Activated T-helper 1 cell treated with anti-CD3 and anti-CD28 coated beads, Interleukin-12 subunit alpha, Interleukin-12 subunit beta, Interleukin-2, Interleukin-4 antibody, amounts not matched to agents 30 ng/mL and 10 ng/mL and 1 ng/mL, durations not matched to agents 14 hours and 24 hours and 36 hours (primary cell): ENCODE data around the gene HHIP. TPM values are rescaled to one million over a fixed set of nuclear protein-coding genes. Genes with fewer than 3 reads are reported as not detected.

Experiments
- DNase-seq: peaks from one replicate; pipeline ENCODE4 v3.0.0; 2021; ENCODE audit warnings: low spot score
- H3K27ac Mint-ChIP-seq: one replicate; pipeline ENCODE4 v1.8.0; 2021; ENCODE audit warnings: mild to moderate bottlenecking, mixed read lengths
- H3K27me3 Mint-ChIP-seq: one replicate; pipeline ENCODE4 v1.8.0; 2022; ENCODE audit warnings: mild to moderate bottlenecking, moderate library complexity, mixed read lengths; ENCODE audit not compliant: insufficient read depth
- H3K36me3 Mint-ChIP-seq: one replicate; pipeline ENCODE4 v1.8.0; 2021; ENCODE audit warnings: low read depth, mixed read lengths
- H3K4me1 Mint-ChIP-seq: one replicate; pipeline ENCODE4 v1.8.0; 2021; ENCODE audit warnings: low read depth, mixed read lengths
- H3K4me3 Mint-ChIP-seq: one replicate; pipeline ENCODE4 v1.8.0; 2021; ENCODE audit warnings: mild to moderate bottlenecking, moderate library complexity, mixed read lengths
- H3K9me3 Mint-ChIP-seq: one replicate; pipeline ENCODE4 v1.8.0; 2021; ENCODE audit warnings: mixed read lengths
- intact Hi-C: fragments of 100-400 bp; cut with micrococcal nuclease; formaldehyde crosslinking; loops from one replicate; pipeline ENCODE4 v1.15.1; 2024
- total RNA-seq: library from RNA; stranded (reverse); gene quantifications from 2 replicates; pipeline ENCODE4 v1.2.3, GENCODE V29; 2022

Gene HHIP
- total RNA-seq, 1 donor from 2014 or later: not detected

DNA sequence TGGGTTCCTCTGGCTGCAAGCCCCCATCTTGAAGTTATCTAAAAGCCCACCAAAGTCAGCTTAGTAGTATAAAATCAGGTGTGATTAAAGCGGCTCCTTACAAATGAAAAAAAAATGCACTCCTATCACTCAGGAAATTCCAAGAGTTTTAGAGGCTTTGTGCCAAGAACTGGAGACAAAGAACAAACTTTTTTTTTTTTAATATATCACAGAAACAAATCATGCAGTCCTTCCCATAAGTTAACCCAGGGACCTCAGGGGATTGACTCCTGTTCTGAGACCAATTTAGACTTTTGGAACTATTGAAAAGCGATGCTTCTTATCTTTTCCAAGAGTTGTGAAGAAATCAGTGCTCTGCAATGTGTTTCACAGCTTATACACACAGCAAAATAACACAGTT, 53.6 kb downstream of the HHIP start:
- intact Hi-C loops: no loop called here
- Mint-ChIP-seq H3K36me3 (no peaks in the 10 kb centered on the region), H3K9me3 (no peaks in the 10 kb centered on the region), H3K27ac (no peak overlapping the region), H3K4me3 (no peak overlapping the region), H3K4me1 (no peaks in the 10 kb centered on the region), H3K27me3 (no peaks in the 10 kb centered on the region)
- no peak for DNase-seq

GRCh38 chr4:144701683-144702233, 55.8 kb downstream of the HHIP start:
- no peak for DNase-seq
- H3K36me3 Mint-ChIP-seq: no peaks in the 10 kb centered on the region
- no peak overlapping the region for H3K27ac Mint-ChIP-seq
- no peaks in the 10 kb centered on the region for H3K27me3 Mint-ChIP-seq
- H3K9me3 Mint-ChIP-seq: no peaks in the 10 kb centered on the region
- intact Hi-C loops: no loop called here
- no peak overlapping the region for H3K4me3 Mint-ChIP-seq
- no peaks in the 10 kb centered on the region for H3K4me1 Mint-ChIP-seq

DNA sequence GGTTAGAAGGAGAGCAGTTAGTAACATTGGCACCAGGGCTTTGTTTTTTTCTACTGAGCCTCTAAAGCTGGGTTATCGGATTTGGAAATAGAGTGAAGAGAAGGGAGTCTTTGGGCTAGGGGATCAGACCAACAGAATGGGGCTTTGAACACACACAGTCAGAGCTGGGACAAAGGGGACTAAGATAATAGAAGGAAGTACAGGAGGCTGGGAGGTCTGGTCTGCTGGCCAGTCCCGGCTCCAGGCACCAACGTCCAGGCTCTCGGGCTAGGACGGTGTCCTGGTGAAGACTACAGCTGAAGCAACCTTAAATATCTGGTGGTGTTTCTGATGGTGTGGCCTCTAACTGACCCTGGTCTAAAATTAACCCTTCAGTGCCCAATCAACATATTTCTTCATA, 57.5 kb downstream of the HHIP start:
- no peak overlapping the region for H3K4me3 Mint-ChIP-seq
- no peak overlapping the region for H3K27ac Mint-ChIP-seq
- H3K36me3 Mint-ChIP-seq: no peaks in the 10 kb centered on the region
- H3K9me3 Mint-ChIP-seq: no peaks in the 10 kb centered on the region
- intact Hi-C loops: no loop called here
- H3K4me1 Mint-ChIP-seq: no peaks in the 10 kb centered on the region
- H3K27me3 Mint-ChIP-seq: no peaks in the 10 kb centered on the region
- DNase-seq: no peak

- Mint-ChIP-seq H3K27me3 (no peaks in the 10 kb centered on the region), H3K36me3 (no peaks in the 10 kb centered on the region), H3K4me1 (no peaks in the 10 kb centered on the region), H3K27ac (no peak overlapping the region), H3K4me3 (no peak overlapping the region), H3K9me3 (no peaks in the 10 kb centered on the region)
- intact Hi-C loops: no loop called here
- no peak for DNase-seq
Measured at GRCh38 chr4:144705601-144706590, 59.9 kb downstream of the HHIP start.

GRCh38 chr4:144709159-144709558, 63.2 kb downstream of the HHIP start:
- H3K4me3 Mint-ChIP-seq: no peak overlapping the region
- H3K27me3 Mint-ChIP-seq: no peaks in the 10 kb centered on the region
- no peaks in the 10 kb centered on the region for H3K36me3 Mint-ChIP-seq
- no peaks in the 10 kb centered on the region for H3K9me3 Mint-ChIP-seq
- intact Hi-C loops: no loop called here
- H3K27ac Mint-ChIP-seq: no peak overlapping the region
- no peaks in the 10 kb centered on the region for H3K4me1 Mint-ChIP-seq
- no peak for DNase-seq

DNA sequence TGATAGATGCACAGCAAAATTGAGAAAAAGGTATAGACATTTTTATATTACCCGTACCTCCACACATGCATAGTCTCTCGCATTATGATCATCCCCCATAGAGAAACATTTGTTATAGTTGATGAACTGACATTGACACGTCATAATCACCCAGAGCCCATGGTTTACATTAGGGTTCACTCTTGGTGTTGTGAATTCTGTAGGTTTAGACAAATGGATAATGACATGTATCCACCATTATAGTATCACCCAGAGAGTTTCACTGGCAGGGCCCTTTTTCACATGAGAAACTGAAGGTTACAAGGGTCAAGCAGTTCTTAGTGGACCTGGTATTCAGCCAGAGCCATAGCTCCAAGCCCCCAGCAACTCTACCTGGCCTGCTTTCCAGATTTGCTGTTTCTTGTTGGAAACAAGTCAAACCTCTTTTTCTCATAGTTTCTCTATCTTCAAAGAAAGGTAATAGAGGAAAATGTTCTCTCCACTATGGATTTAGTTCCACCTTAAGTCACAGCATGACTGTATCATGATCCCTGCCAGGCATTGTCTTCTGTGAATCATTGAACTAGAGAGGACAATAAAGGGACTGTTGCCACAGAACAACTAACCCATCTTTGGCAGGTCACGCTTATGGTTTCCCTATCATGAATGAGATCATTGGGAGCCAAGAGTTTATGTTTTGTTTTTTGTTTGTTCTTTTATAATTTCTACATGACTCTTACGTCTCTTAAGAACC, 64.0 kb downstream of the HHIP start:
- H3K27me3 Mint-ChIP-seq: no peaks in the 10 kb centered on the region
- H3K9me3 Mint-ChIP-seq: no peaks in the 10 kb centered on the region
- no peak for DNase-seq
- H3K27ac Mint-ChIP-seq: no peak overlapping the region
- intact Hi-C loops: no loop called here
- no peak overlapping the region for H3K4me3 Mint-ChIP-seq
- H3K36me3 Mint-ChIP-seq: no peaks in the 10 kb centered on the region
- H3K4me1 Mint-ChIP-seq: no peaks in the 10 kb centered on the region

DNA sequence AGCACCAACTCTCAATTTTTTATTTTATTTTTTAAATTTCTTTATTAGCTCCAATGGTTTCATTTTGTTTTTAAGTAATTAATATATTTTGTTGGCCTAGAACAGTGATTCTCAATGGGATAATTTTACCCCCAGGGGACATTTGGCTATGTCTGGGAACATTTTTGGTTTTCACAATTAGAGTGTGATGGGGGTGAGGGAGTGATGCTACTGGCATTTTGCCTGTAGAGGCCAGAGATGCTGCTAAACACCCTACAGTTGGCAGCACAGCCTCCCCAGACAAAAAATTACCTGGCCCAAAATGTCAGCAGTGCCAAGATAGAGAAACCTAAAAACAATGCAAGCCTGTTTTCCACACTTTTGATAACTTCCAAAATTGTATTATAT, 64.6 kb downstream of the HHIP start:
- H3K27ac Mint-ChIP-seq: no peak overlapping the region
- H3K4me1 Mint-ChIP-seq: no peaks in the 10 kb centered on the region
- no peaks in the 10 kb centered on the region for H3K36me3 Mint-ChIP-seq
- intact Hi-C loops: no loop called here
- H3K9me3 Mint-ChIP-seq: no peaks in the 10 kb centered on the region
- no peak for DNase-seq
- H3K27me3 Mint-ChIP-seq: no peaks in the 10 kb centered on the region
- no peak overlapping the region for H3K4me3 Mint-ChIP-seq

- no peaks in the 10 kb centered on the region for H3K9me3 Mint-ChIP-seq
- no peak overlapping the region for H3K27ac Mint-ChIP-seq
- no peaks in the 10 kb centered on the region for H3K36me3 Mint-ChIP-seq
- DNase-seq: no peak
- intact Hi-C loops: no loop called here
- H3K4me3 Mint-ChIP-seq: no peak overlapping the region
- H3K4me1 Mint-ChIP-seq: no peaks in the 10 kb centered on the region
- no peaks in the 10 kb centered on the region for H3K27me3 Mint-ChIP-seq
Measured at GRCh38 chr4:144711700-144712456, 65.9 kb downstream of the HHIP start.

GRCh38 chr4:144712775-144713174, 66.8 kb downstream of the HHIP start:
- no peaks in the 10 kb centered on the region for H3K36me3 Mint-ChIP-seq
- no peaks in the 10 kb centered on the region for H3K4me1 Mint-ChIP-seq
- DNase-seq: no peak
- no peaks in the 10 kb centered on the region for H3K9me3 Mint-ChIP-seq
- H3K27ac Mint-ChIP-seq: no peak overlapping the region
- intact Hi-C loops: no loop called here
- no peak overlapping the region for H3K4me3 Mint-ChIP-seq
- no peaks in the 10 kb centered on the region for H3K27me3 Mint-ChIP-seq

- DNase-seq: no peak
- H3K27ac Mint-ChIP-seq: no peak overlapping the region
- intact Hi-C loops: no loop called here
- no peaks in the 10 kb centered on the region for H3K9me3 Mint-ChIP-seq
- no peaks in the 10 kb centered on the region for H3K36me3 Mint-ChIP-seq
- H3K4me1 Mint-ChIP-seq: no peaks in the 10 kb centered on the region
- H3K4me3 Mint-ChIP-seq: no peak overlapping the region
- no peaks in the 10 kb centered on the region for H3K27me3 Mint-ChIP-seq
Measured at GRCh38 chr4:144714166-144714565, 68.2 kb downstream of the HHIP start.

DNA sequence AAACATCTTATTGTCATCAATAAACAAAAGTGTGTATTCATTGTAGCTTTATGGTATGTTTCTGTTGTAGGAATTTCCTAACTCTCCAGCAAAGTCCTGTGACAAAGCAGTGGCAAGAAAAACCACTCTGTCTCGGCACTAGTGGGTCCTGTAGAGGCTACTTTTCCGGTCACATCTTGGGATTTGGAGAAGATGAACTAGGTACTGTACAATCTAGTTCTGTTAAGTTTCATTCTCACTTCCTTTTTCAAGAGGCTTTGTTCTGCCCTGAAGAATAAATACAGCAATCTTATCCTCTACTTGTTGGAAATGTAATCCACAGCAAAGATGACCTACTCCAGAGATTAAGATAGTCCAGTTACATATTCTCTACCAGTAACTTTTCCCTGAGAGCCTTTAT, 69.3 kb downstream of the HHIP start:
- H3K27ac Mint-ChIP-seq: no peak overlapping the region
- no peaks in the 10 kb centered on the region for H3K4me1 Mint-ChIP-seq

DNA sequence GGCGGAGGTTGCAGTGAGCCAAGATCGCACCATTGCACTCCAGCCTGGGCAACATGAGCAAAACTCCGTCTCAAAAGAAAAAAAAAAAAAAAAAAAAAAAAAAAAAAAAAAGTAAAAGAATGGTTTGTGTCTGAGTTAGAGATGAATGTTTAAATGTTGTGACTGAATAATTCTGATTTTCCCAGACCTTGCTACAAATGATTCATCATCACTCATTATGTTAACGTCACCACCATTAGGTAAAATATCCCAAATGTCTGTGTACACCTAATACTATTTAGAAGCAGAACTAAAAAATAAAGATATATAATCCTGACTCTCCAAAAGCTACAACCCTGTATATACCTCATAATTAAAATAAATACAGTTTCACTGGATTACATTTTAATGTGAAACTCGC, 70.8 kb downstream of the HHIP start:
- H3K27me3 Mint-ChIP-seq: no peaks in the 10 kb centered on the region
- intact Hi-C loops: no loop called here
- H3K9me3 Mint-ChIP-seq: no peaks in the 10 kb centered on the region

More for the DNA sequence above, 69.3 kb downstream of the HHIP start:
- H3K36me3 Mint-ChIP-seq: no peaks in the 10 kb centered on the region
- intact Hi-C loops: no loop called here
- no peaks in the 10 kb centered on the region for H3K9me3 Mint-ChIP-seq
- DNase-seq: no peak
- H3K27me3 Mint-ChIP-seq: no peaks in the 10 kb centered on the region
- no peak overlapping the region for H3K4me3 Mint-ChIP-seq

More for the DNA sequence above, 70.8 kb downstream of the HHIP start:
- DNase-seq: no peak
- no peaks in the 10 kb centered on the region for H3K4me1 Mint-ChIP-seq
- no peak overlapping the region for H3K4me3 Mint-ChIP-seq
- no peak overlapping the region for H3K27ac Mint-ChIP-seq
- no peaks in the 10 kb centered on the region for H3K36me3 Mint-ChIP-seq
